Mammary epithelial cell (primary cell): ENCODE data around the gene KDM6B.

ENCODE experiments used
- EZH2 ChIP-seq: IDR thresholded peaks from 2 replicates; pipeline ENCODE4 v1.6.1; 2012; ENCODE audit warnings: low read length, inconsistent platforms, borderline replicate concordance
- TF ChIP-seq, protein P1 (sequence below), 2 donors: IDR thresholded peaks in 1 of 2; conservative IDR thresholded peaks in 1 of 2; 2 replicates each; pipeline ENCODE4 v1.5.1; 2011 to 2012; ENCODE audit warnings: inconsistent platforms in 2 of 2, low read length in 2 of 2, mild to moderate bottlenecking in 2 of 2, control low read depth in 1 of 2, low read depth in 1 of 2; ENCODE audit not compliant: insufficient read depth in 1 of 2; ENCODE audit errors: extremely low read depth in 1 of 2

DNA sequence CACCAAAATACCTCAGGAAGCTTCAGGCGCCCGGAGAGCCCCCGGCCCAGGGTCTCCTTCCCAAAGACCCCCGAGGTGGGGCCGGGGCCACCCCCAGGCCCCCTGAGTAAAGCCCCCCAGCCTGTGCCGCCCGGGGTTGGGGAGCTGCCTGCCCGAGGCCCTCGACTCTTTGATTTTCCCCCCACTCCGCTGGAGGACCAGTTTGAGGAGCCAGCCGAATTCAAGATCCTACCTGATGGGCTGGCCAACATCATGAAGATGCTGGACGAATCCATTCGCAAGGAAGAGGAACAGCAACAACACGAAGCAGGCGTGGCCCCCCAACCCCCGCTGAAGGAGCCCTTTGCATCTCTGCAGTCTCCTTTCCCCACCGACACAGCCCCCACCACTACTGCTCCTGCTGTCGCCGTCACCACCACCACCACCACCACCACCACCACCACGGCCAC is 14.1 kb downstream of the KDM6B start:
- TF ChIP-seq, protein P1, sequence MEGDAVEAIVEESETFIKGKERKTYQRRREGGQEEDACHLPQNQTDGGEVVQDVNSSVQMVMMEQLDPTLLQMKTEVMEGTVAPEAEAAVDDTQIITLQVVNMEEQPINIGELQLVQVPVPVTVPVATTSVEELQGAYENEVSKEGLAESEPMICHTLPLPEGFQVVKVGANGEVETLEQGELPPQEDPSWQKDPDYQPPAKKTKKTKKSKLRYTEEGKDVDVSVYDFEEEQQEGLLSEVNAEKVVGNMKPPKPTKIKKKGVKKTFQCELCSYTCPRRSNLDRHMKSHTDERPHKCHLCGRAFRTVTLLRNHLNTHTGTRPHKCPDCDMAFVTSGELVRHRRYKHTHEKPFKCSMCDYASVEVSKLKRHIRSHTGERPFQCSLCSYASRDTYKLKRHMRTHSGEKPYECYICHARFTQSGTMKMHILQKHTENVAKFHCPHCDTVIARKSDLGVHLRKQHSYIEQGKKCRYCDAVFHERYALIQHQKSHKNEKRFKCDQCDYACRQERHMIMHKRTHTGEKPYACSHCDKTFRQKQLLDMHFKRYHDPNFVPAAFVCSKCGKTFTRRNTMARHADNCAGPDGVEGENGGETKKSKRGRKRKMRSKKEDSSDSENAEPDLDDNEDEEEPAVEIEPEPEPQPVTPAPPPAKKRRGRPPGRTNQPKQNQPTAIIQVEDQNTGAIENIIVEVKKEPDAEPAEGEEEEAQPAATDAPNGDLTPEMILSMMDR (conservative IDR thresholded peaks at IDR 0.05 in 1 of 2, IDR thresholded peaks at IDR 0.05 in 1 of 2; ENCODE audit: extremely low read depth in 1 of 2, insufficient read depth in 1 of 2, low read depth in 1 of 2, low read length in 2 of 2) = no peak
- no peak for TF ChIP-seq EZH2
